H1 (cell line): Measurements from ENCODE around the gene CD47. TPM values are rescaled to one million over a fixed set of nuclear protein-coding genes. Genes with fewer than 3 reads are reported as not detected.

Source experiments
- CTCF ChIP-seq, 3 experiments: IDR thresholded peaks; 1 replicate in 2 of 3; 2 replicates in 1 of 3; pipeline versions ENCODE4 v1.5.1 to v1.6.1; 2011; ENCODE audit warnings: low read length in 3 of 3, mild to moderate bottlenecking in 3 of 3, inconsistent platforms in 2 of 3, low read depth in 1 of 3, moderate library complexity in 1 of 3; ENCODE audit not compliant: insufficient read depth in 1 of 3; ENCODE audit errors: control extremely low read depth in 1 of 3
- EGR1 ChIP-seq: IDR thresholded peaks from 2 replicates; pipeline ENCODE4 v1.6.1; 2011; ENCODE audit warnings: low read depth, low read length, borderline replicate concordance
- EZH2 ChIP-seq: fragments of 200-600 bp; sonication (generic); IDR thresholded peaks from 2 replicates; pipeline ENCODE4 v1.7.1; 2012; ENCODE audit warnings: low read depth, mild to moderate bottlenecking, moderate library complexity, low read length, inconsistent platforms; ENCODE audit not compliant: severe bottlenecking
- RXRA ChIP-seq: IDR thresholded peaks from 2 replicates; pipeline ENCODE4 v1.6.1; 2011; ENCODE audit warnings: low read depth, mild to moderate bottlenecking, low read length, moderate library complexity; ENCODE audit not compliant: insufficient read depth
- polyA plus RNA-seq, 7 experiments: library from polyadenylated mRNA; depleted of rRNA in 3 of 7; stranded (reverse) in 5 of 7; unstranded in 2 of 7; fragments of >200 nt in 5 of 7; fragments of 200-250 nt in 2 of 7; gene quantifications; 1 replicate in 5 of 7; 2 replicates in 1 of 7; 4 replicates in 1 of 7; pipeline versions ENCODE4 v1.2.1 to v1.2.3, GENCODE V29; 2011 to 2013; ENCODE audit warnings: missing spikeins in 2 of 7, mixed read lengths in 2 of 7
- total RNA-seq: library from RNA; stranded (reverse); fragmentation: NEBNext Ultra II Directional; extraction: Animal tissue kit (Norgen Biotek cat#: 25700); gene quantifications from 2 replicates; pipeline ENCODE4 v1.2.1, GENCODE V29; 2021

CD47 gene
- total and polyA plus RNA-seq, 2 of the 8 experiments (the other 6 are each of a cell fraction or from before 2014, with no cell fraction given): 14.4 to 19.3 TPM

GRCh38 chr3:108001457-108001856 lies 89.4 kb downstream of the CD47 start (continued):
- TF ChIP-seq CTCF (IDR thresholded peaks at IDR 0.05; ENCODE audit: control extremely low read depth in 1 of 3, insufficient read depth in 1 of 3, low read depth in 1 of 3, low read length in 3 of 3) (no peak), EGR1 (no peak), RXRA (no peak), EZH2 (no peak)
